AG08396 (cell line): Measurements from ENCODE around the gene SCO1.
"Not testable (repeated sequence)": the region's sequence is repeated elsewhere in the genome, so short reads cannot be mapped to it uniquely, and the experiment has no call there.

Experiments
- DNase-seq: peaks from one replicate; pipeline ENCODE4 v3.0.0; 2012; ENCODE audit warnings: low spot score, mixed read lengths

The SCO1 gene

DNA sequence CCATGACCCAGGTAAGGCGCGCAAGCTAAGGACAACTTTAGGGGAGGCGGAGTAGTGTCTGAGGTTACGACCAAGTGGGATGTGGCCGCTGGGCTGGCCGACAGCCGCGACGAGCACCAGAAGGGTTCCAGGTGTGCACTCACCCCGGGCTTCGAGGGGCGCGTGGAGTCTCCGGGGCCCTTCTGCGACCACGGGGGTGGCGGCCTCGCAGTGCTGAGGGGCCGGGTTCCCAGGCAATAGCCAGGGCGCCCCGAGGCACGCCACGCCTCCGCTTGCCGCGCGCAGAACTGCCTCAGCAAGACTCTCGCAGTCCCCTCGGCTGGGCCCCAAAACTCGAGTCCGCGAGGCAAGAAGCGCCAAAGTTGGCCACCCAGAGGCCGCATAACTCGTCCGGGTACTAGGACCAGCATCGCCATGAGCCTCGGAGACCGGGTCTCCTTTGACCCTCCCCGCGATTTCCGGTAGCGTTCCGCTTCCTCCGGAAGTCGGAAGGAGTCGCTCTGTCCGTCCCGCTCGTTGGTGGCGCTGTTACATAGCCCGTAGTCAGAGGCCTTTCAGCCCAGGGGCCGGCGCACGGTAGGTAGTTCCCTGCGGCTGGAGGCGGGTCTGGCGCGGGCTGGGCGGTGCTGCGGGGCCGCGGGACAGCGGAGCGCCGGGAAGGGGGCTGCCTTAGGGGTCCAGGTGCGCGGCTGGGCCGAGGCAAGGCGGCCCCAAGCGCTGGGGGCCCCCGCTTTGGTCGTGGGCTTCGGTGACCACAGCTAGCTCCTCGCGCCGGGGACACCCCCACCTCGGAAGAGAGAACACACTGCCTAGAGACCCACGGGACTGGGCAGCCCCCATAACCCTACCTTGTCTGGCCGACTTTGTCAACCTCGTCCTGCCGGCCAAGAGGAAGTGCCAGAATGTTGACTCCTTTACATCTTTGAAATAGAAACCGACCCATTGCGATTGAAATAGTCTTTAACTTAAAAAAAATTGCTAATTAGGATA is at the start of gene SCO1, which contains the start of gene ADPRM:
Gene SCO1, minus strand, starts transcription at position 442 of the 990 bp plus-strand sequence. Its CDS starts 26 bp downstream, at position 416.
Gene ADPRM, plus strand, starts transcription at position 503 of the 990 bp plus-strand sequence. CDS start 7,333 bp downstream, outside the sequence.
- DNase-seq: peak; percentile 94

DNA sequence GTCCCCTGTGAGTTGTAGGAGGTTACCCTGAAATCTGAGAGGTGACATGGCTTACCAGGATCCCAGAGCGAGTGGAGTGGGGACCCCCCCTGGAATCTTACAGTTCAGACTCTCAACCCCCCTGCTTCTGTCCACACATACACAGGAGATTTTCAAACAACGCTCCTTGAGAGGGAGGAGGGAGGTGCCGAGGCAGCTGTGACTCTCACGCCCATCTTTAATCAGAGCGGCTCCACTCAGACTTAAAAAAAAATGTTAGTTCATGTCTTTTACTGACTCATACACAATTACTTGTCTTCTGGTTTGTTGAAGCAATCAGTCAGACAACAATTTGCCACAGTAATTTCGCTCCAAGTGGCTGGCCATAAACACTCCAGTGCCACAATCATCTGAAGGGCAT is 47.9 kb upstream of the SCO1 start:
- DNase-seq: no peak

DNA sequence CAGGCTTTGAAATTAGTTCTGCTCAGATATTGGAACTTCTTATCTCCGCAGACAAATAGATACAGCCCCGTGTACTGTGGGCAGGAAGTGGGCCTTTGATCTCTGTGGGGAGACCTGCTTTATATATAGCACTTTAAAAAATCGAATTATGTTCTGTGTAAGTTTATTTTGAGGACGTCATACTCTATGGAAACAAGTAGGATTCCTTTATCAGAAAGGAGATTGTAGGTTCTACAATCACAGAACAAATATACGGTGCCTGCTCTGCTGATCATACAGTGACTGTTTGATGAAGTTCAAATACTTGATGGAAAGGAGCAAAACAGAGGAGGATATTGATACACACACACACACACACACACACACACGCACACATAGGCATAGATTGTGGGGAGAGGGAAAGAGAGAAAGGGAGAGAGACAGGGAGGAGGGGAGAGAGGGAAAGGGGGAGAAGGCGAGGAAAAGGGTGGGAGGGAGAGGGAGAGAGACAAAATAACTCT is 47.2 kb upstream of the SCO1 start:
- DNase-seq: no peak

DNA sequence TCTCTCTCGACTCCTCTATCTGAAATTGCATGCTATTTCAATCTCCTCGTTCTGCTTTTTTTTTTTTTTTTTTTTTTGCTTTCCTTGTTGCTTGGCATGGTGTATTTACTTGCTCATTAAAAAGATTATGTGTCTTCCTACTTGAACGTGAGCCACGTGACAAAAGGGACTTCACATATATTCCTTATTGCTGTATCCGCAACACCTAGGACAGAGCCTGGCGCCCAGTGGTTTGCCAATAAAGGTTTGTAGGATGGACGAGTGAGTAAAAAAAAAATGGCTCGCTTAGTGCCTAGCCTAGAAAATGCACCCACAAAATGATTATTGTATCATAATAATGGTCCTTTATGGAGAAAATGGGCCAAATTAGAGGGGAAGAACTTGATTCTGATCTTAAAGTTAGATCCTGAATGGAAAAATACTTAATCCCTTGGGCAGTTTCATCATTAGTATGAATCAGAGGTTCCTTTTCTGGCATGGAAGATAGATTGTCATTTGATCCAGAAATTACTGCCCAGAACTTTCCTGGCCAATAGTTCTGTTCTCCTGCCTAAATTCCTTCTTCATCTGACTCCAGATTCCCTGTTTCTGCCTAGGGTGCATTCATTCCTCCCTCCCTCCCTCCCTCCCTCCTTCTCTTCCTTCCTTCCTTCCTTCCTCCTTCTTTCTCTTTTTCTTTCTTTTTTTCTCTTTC is 46.1 kb upstream of the SCO1 start:
- DNase-seq: peak; percentile 39

GRCh38 chr17:10742431-10742830 is 45.1 kb upstream of the SCO1 start:
- no peak for DNase-seq

DNA sequence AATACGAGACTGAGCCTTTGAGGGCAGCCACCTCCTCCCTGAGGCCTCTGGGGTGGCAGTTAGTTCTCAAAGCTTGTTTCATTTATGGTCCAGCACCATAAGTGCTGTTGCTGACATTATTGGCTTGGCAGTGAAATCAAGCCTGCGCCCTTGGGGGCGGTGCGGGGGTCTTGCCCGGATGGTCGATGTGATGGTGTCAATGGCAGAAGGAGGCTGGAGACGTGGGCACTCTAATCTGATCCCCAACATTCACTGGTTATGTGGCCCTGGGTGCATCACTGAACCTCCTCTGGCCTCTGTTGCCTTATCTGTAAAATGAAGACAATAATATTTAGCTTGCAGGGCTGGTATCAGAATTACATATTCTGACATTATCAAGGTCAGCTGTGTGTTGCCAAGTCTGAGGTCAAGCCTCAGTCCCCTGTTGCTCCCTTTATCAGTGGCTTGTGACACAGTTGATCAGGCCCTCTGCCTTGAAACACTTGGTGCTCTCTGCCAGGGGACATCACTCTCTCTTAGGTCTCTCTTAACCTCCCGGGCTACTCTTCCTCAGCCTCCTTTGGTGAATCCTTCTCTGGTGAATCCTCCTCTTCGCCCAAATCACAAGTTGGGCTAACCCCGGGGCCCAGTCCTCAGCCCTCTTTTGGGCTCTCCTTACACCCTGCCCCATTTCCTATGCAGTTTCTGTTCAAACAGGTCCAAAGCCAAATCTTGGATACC is 44.2 kb upstream of the SCO1 start:
- DNase-seq: no peak

DNA sequence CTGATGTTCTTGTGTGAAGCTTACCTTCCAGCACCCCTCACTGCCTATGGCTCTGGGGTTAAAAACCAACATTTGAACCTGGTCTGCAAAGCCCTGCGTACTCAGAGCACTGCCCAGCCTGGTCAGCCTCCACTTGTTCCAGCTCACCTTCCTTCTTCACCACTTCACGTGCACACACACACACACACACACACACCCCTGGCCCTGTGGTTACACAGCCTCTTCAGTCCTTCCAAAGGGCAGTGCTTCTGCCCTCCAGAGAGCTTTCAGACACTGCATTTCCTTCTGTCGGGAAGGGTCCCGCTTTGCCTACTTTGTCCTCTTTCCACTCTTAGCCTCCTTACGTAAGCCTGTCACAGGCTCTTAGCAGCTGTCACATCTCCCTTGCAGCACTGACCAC is 42.1 kb upstream of the SCO1 start:
- no peak for DNase-seq

DNA sequence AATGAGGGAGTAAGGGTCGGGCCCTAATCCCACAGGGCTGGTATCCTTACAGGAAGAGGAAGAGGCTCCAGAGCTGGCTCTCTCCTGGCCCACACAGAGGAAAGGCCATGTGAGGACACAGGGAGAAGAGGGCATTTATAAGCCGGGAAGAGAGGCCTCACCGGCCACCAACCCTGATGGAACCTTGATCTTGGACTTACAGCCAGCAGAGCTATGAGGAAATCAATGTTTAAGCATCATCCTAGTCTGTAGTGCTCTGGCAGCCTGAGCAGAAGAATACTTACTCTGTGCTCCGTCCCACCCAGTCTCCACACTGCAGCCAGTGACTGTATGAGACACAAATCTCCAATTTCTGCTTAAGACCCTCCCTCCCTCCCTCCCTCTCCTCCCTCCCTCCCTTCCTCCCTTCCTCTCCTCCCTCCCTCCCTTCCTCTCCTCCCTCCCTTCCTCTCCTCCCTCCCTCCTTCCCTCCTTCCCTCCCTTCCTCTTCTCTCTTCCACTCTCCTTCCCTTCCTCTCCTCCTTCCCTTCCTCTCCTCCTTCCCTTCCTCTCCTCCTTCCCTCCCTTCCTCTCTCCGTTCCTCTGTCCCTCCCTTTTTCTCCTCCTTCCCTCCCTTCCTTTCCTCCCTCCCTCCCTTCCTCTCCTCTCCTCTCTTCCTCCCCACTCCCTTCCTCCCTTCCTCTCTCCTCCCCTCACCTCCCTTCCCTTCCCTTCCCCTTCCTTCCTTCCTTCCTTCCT is 41.4 kb upstream of the SCO1 start:
- no peak for DNase-seq

DNA sequence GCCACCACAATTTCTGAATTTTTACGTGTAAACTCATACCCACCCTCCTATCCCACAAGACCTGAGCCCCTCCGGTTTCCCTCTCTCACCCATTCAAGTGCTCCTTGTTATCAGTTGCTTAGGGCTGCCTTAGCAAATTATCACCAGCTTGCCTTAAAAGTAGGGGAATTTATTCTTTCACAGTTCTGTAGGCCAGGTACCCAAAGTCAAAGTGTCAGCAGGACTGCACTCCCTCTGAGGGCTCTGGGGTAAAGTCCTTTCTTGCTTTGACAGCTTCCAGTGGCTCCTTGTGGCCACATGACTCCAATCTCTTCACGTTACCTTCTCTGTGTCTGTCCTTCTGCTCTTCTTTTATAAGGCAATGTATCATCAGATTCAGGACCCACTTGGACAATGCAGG is 40.4 kb upstream of the SCO1 start:
- no peak for DNase-seq

DNA sequence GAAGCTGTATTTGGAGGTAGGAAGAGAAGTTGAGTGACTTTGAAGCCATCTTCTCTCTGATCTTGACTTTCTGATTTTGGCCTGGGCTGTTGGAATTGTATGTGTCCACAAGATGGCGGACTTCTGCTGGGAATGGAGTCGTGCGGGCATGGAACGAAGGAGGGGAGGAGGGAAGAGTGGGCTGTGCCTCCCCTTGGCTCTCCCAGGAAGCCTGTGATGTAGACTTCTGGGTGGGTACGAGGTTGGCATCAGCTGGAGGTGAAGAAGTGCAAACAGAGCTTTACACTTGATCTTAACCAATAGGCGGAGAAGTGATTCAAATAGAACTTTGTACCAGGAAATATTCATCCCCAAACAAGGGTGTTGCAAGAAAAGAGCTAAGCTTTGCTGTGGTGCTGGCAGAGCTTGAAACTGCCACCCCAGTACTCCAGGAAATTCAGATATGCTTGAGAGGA is 39.9 kb upstream of the SCO1 start:
- peak; percentile 79 for DNase-seq

- no peak for DNase-seq
Observed at GRCh38 chr17:10735821-10736220, 38.5 kb upstream of the SCO1 start.

- no peak for DNase-seq
Observed at GRCh38 chr17:10735251-10735650, 37.9 kb upstream of the SCO1 start.

- no peak for DNase-seq
Observed at GRCh38 chr17:10733666-10734065, 36.3 kb upstream of the SCO1 start.

DNA sequence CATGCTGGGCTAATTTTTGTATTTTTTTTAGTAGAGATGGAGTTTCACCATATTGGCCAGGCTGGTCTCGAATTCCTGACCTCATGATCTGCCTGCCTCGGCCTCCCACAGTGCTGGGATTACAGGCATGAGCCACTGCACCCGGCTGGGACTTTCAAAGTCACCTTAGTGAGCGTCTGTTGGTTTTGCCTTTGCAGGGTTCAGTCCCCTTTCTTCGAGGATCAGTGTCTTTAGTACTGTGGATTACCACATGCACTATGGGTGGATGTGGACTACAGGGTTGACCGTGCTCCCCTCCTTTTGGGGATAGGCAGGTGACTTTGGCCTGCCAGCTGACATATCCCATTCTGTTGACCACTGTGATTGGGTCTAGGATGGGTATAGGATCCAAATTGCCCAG is 34.8 kb upstream of the SCO1 start:
- DNase-seq: not testable (repeated sequence)

DNA sequence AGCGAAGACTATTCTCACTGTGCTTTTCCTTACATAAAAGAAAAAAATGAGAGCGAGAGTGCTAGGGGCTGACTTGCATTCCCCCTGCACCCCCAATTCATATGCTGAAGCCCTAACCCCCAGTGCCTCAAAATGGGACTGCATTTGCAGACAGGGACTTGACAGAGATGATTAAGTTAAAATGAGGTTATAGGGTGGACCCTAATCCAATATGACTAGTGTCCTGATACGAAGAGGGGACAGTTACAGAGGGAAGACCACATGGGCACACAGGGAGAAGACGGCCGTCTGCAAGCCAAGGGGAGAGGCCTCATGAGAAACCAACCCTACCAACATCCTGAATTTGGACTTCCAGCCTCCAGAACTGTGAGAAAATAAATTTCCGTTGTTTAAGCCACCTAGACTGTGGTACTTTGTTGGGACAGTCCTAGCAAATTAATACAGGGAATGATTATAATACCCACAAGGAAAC is 34.1 kb upstream of the SCO1 start:
- DNase-seq: no peak

DNA sequence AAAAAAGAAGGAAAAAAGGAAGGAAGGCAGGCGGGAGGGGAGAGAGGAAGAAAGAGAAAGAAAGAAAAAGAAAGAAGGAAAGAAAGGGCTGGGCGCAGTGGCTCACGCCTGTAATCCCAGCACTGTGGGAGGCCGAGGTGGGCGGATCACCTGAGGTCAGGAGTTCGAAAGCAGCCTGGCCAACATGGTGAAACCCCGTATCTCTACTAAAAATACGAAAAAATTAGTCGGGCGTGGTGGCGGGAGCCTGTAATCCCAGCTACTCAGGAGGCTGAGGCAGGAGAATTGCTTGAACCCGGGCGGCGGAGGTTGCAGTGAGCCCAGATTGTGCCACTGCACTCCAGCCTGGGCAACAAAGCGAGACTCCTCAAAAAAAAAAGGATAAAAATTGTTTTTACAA is 32.9 kb upstream of the SCO1 start:
- DNase-seq: not testable (repeated sequence)

- peak; percentile 79 for DNase-seq
Observed at GRCh38 chr17:10729334-10730193, 32.2 kb upstream of the SCO1 start, which contains the start of gene TMEM220. TMEM220 (minus strand) TSS chr17:10730023; CDS start chr17:10729851, 172 bp downstream.

- no peak for DNase-seq
Observed at GRCh38 chr17:10728331-10728892, 31.1 kb upstream of the SCO1 start.

GRCh38 chr17:10727192-10727591 is 29.9 kb upstream of the SCO1 start:
- DNase-seq: no peak

DNA sequence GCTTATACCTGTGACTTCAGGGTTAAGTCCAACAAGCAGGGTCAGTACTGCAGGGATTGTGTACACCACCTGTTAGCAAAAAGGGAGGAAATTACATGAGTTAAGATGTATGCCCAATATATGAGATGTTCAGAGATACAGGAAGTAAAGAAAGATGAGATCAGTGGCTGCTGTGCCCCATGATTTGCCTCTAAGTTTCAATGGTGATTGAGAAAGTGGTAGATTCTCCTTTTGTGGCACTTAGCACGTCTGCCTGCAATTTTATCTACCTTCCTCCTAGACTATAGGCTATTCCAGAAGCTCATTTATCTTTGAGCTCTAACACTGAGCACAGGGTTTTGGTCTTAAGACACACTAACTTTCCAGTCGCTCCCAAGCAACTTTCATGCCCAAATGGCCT is 28.9 kb upstream of the SCO1 start:
- no peak for DNase-seq
